HG03354 (cell line): Measurements from ENCODE around the gene UBAC2.

Experiments used
- ATAC-seq: cut with Tn5 transposase; IDR thresholded peaks from one replicate; pipeline ENCODE4 v1.9.1; 2021; ENCODE audit warnings: mild to moderate bottlenecking; ENCODE audit not compliant: unreplicated experiment, poor library complexity, severe bottlenecking

UBAC2 gene, protein sequence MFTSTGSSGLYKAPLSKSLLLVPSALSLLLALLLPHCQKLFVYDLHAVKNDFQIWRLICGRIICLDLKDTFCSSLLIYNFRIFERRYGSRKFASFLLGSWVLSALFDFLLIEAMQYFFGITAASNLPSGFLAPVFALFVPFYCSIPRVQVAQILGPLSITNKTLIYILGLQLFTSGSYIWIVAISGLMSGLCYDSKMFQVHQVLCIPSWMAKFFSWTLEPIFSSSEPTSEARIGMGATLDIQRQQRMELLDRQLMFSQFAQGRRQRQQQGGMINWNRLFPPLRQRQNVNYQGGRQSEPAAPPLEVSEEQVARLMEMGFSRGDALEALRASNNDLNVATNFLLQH

DNA sequence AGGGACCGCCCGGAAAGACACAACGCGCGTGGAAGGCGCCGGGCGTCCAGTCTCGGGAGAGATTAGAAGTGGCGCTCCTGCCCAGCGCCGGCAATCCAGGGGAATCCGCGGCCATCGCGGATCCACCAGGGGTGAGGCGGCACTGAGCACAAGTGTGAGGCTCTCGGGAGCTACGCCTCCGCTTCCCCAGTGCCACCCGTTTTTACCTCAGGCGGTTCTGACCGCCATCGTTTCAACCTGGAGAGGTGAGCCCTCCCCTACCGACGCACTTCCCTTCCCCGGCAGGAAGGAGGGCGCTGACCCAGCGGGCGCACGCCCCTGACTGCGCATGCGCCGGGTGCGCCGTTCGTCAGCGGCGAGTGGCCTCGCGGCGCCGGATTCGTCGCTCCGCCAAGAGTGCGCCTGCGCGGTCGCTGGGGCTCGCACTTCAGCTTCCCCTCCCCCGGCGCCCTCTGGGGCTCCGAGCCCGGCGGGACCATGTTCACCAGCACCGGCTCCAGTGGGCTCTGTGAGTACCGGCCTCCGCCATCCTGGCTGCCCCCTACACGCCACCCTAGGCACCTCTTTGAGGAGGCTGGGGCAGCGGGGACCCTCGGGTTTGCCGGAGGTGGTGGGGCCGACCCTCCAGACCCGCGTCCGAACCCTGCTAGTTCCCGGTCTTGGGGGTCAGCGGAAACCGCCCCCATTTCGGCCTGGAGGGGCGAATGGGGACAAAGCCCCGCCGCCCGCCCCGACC is at the start of gene UBAC2:
UBAC2 (plus strand) TSS at position 423 of the 736 bp plus-strand sequence; CDS start at position 478, 55 bp downstream.
- ATAC-seq = peak; percentile 80

DNA sequence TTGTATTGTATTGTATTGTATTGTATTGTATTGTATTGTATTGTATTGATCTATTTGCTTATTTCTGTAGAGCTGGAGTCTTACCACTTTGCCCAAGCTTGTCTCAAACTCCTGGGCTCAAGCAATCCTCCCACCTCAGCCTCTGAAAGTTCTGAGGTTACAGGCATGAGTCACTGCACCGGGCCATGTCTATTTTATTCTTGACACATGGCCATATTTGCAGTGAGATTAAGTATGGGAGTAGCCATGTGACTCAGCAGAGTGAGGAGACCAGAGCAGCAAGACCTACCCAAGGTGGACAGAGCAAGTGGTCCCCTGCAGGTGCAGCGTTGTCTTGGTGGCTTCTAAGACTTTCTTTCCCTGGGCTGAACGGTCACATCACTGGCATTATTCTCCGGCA is 49.1 kb upstream of the UBAC2 start:
- peak; percentile 77 for ATAC-seq

DNA sequence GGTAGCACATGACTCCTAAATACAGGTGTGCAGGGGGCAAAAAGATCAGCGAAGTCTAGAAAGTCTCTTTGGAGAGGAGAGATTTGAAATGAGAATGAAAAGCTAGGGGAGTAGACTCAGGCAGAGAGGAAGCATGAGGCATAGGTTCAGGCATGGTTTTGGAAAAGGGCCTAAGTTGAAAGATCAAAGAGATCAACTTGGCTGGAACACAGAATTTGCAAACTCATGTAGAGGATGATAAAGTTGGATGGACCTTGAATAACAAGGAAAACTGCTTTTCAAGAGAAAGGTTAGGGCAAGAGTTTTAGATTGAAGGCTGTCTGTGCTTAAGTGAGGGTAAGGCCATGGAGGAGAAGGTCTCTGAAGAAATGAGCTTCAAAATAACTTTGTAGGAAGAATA is 47.4 kb upstream of the UBAC2 start:
- no peak for ATAC-seq

DNA sequence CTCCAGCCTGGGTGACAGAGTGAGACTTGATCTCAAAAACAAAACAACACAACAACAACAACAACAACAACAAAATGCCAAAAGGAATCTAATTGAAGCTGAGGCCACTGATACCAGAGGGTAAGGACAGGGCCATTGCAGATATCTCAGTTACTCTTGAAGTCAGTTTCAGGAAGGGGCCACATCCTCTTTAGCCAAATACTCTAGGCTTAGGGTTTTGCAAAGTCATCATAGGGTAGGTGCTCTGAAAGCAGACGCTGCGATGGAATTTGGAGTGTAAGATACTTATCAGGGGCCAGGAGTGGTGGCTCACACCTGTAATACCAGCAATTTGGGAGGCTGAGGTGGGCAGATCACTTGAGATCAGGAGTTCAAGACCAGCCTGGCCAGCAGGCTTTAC is 46.6 kb upstream of the UBAC2 start:
- ATAC-seq = no peak

DNA sequence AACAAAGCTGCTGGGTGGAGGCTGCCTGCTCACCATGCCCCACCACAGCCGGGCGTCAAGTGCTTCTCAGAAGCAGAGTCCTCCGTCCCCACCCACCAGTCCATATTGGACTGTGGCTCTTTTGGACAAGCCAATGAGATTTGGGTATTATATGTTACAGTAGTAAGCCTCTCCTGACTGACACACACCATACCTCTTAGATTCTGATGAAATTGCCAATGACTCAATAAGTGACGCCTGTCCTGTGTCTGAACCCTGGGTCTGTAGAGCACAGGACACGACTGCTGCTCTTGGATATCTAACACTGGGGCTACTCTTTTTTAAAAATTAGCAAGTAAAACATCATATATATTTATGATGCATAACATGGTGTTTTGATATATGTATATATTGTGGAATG is 44.8 kb upstream of the UBAC2 start:
- no peak for ATAC-seq

DNA sequence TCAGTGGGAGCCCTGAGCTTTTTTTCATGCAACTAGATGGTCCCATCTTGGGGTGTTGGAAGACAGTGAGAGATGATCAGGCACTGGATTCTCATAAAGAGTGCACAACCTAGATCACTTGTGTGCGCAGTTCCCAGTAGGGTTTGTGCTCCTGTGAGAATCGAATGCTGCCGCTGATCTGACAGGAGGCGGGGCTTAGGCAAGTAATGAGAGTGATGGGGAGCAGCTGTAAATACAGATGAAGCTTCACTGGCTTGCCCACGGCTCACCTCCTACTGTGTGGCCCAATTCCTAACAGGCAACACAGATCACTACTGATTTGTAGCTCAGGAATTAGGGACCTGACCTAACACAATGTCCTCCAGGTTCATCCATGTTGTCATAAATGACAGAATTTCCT is 43.6 kb upstream of the UBAC2 start:
- ATAC-seq = no peak

DNA sequence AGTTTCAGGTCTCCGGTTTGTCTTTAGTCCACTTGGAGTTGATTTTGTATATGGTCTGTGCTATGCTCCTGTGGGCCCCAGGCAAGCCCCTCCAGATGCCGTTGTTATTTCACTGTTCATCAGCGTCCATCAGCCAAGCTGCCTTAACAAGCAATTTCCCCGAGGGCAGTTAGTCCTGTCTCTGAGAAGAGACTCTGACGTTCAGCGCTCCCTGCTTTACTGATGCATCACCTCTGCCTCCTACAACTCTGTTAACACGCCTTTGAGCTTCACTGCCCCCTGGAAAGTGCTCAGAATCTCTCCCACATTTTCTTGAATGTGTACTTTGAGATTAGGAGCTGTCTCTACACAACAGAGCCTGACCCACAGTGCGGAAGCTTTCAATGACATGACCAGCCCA is 41.8 kb upstream of the UBAC2 start:
- no peak for ATAC-seq

DNA sequence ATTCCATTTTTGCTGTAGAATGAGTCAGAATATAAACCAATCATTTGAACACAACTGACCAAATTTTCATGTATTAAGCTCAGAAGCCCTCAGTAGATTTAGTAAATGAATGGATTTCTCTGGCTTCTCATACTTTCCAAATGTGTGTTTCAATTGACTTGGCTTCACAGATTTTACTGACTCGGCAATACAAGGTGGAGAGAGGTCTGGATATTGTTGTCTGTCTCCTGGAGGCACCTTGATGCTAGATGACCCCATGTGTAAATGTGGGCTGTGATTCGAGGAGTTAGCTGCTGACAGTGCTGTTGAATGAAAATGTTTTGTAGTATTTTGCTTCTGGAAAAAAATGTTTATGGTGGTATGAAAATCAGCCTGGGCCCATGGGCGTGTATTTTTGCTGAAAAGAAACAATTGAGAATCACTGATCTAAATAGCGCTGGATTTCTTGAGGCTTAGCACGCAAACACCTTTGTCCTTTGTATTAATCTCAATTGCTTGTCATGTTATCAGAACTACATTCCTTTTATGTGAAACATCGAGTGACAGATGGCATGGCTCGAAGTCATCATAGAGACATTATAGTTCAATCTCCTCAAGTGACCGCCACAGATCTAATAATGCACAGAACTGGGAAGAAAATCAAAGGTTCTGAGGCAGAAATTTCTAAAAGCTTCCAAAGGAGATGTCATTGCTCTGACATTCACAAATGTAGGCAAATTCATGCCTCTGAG is 41.2 kb upstream of the UBAC2 start:
- ATAC-seq = no peak

DNA sequence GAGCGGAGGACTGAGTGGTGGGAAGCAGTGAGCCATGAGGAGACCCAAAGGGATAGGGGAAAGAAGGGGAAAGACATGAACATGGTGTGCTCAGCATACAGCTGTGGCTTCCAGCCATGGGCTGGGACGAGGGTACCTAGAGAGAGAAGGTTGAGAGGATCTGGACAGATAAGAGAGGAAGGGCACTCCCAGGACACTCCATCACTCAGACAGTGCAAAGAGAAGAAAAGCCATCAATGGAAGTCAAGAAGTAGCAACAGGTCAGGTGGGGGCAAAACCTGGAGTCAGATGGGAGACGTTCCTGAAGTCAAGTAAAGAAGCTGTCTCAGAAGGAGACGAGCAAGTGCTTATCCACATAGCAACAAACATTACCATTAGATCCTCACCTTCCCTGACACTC is 40.2 kb upstream of the UBAC2 start:
- no peak for ATAC-seq

DNA sequence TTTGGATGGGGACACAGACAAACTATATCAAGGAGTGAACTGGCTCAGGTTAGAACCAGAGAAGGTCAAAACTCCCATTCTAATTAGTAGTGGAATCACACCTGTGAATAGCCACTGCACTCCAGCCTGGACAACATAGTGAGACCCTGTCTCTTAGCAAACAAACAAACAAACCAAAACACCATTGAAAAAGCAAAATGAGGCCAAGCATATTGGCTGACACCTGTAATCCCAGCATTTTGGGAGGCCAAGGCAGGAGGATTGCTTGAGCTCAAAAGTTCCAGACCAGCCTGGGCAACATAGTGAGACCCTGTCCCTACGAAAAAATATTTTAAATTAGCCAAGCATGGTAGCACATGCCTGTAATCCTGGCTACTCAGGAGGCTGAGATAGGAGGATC is 39.1 kb upstream of the UBAC2 start:
- ATAC-seq = no peak

DNA sequence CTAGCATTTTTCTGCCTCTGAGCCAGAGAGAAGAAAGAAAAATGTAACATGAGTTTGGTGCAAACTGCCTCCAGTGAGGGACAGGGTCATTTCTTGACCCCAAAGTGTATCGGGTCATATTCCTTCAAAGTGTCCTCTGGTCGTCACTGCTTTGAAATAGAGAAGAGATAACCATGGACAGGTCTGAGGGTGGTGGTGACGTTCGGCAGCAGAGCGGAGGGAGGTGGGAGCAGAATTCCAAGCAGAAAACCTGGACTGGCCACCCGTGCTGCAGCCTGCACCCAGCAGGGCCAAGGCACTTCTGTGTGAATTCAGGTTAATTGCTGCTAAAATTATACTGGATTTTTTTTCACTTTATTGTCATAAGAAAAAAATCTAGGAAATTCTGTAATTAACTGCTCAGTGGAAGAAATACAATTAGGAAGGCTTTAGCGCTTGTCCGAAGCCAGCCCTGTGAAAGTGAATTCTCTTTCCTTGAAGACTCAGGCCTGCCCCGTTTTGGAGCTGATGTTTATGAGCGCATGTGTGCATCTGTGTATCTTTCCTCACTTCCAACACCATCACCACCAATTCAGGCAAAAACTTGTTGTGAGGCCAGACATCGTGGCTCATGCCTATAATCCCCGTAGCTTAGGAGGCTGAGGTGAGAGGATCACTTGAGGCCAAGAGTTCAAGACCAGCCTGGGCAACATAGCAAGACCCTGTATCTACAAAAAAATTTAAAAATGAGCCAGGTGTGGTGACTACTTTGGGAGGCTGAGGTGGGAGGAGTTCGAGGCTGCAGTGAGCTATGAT is 37.9 kb upstream of the UBAC2 start:
- no peak for ATAC-seq

DNA sequence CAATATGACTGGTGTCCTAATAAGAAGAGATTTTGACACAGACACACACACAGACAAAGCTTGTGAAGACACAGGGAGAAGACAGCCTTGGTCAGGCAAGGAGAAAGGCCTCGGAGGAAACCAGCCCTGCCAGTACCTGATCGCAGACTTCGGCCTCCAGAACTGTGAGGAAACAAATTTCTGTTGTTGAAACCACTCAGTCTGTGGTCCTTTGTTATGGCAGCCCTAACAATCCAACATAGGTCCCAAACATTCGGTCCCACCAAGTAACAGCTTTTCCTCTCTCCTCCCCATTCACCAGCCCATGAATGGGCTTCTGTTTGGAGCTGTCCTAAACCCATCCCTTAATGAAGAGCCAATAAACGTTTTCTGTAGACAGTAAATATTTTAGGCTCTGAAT is 36.4 kb upstream of the UBAC2 start:
- no peak for ATAC-seq

DNA sequence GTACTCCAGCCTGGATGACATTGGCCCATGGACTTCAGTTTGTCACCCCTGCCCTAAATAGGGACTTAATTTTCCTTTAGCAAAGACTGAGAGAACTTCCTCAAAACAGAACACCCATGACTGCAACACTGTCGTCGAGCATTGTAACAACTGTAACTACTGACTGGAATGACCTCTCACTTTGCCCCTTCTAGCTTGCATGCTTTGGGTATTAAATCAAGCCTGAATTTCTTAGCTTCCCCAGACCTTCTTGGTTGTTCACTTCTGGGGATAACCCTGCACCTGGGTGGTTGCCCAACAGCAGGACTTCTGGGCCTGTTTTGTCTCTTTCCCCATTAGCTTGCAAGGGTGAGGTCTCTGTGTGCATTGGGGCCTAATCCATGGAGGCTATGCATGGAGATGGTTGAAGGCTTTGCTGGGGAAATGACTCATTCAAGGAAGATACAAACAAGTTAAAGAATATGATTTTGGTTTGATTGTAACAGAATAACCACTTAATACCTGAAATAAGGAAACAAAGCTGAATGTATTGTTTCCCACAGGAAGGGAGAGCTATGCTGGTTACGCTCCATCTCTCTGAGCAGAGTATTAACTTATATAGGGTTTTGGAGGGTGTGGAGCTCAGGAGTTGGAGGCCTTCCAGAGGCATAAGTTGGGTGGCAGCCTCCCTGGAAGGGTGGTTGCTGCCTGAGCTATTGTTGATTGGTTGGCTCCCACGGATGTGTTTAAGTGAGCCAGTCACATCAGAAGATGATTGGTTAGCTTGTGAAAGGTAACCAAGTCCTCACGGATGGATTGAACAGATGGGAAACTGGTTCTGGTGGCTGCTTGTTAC is 34.7 kb upstream of the UBAC2 start:
- ATAC-seq = no peak

DNA sequence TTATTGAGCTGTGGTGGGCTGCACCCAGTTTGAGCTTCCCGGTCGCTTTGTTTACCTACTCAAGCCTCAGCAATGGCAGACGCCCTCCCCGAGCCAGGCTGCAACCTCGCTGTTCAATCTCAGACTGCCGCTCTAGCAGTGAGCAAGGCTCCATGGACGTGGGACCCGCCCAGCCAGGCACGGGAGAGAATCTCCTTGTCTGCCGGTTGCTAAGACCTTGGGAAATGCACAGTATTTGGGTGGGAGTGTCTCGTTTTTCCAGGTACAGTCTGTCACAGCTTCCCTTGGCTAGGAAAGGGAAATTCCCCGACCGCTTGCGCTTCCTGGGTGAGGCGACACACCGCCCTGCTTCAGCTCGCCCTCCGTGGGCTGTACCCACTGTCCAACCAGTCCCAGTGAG is 27.7 kb upstream of the UBAC2 start:
- ATAC-seq = no peak

DNA sequence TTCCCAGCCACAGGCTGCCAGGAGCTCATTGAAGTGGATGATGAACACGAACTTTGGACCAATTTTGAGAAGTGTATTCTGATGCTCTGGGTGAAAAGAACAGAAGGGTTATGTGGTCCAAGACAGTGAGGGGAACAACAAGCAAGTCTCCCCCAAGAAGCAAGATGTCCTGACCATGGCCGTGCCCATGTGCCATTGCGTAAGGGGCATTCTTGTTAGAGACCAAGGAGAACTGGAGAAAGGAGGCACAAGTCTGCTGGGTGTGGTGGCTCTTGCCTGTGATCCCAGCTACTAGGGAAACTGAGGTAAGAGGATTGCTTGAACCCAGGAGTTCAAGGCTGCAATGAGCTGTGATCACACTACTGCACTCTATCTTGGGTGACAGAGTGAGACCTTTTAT is 27.0 kb upstream of the UBAC2 start:
- ATAC-seq = no peak

DNA sequence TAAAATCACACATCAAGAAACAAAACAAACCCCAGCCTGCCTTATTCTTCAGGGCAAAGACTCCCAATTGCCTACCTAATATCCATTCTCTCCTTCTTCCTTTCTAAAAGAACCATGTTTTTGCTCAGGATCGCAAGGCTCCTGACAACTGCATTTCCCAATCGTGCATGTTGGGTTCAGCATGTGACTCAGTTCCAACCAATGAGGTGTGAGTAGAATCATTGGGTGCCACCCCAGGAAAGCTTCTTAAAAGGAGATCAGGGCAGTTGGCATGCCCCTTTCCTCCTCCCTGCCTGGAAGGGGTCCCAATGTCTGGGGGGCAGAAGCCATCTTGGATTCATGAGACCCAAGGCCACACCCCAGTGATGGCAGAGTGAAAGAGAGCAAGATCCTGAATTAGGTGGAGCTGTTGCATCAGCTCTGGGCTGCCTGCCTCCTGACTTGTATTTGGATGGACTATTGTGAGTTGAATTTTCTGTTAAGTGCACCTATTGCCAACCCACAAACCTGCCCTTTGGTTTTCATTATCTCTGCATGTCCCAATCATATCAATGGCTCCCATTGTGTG is 26.0 kb upstream of the UBAC2 start:
- no peak for ATAC-seq

DNA sequence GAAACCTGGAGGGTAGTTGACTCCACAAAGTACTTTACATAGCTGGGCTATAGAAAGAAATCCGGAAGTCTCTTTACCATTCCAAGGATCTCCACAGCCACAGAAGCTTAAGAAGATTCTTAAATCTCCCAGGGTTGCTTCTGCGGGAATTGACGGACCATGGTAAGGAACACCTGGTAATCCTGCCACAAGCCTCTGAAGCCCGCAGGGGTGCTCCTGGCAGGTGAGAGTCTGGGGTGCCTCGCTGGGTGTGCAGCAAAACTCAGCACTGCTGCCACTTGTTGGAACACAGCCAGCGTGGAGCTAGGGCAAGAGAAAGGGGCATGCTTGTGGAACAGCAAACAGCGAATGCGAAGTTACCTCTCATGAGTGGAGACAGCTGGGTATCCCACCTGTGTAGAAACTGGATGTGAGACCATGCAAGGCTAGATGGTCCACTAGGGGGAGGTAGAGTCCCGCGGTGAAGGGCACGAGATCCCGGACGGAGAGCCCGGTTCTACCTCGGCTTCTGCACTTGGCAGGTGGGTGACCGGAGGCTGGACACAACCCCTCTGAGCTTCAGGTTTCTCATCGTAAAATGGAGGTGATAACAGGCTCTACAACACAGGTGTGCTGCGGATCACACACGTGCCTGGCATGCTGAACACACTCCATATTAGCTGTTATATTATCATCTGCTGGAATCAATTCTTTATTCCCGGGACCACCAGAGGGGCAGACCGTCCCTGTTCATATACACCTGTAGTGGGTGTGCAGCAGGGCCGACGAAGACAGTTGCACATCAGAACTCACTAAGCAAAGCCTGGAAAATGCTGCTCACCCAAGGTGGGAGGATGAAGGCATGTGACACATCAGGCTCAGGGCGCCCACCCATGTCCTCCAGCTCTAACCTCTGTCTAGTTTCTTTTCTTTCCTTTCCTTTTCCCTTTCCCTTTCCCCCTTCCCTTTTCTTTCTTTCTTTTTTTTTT is 24.1 kb upstream of the UBAC2 start:
- ATAC-seq = peak; percentile 87

DNA sequence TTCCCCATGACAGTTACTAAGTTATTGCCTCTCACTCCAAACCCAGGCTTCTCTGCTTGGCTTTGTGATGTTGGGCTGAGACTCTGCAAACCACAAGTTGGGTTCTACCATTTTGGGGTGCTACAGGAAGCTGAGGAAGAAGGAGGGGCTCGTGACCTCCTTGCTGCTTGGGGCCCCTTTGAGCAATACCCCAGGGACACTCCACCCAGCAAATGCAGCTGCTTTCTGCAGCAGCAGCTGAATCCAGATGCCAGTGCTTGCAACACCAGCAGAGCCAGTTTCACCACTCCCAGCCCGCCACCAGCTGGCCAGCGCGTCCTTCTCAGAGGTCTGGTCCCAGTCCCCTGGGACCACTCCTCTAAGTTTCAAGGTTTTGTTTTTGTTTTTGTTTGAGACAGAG is 22.0 kb upstream of the UBAC2 start:
- no peak for ATAC-seq
